H9 (cell line): ENCODE measurements around the gene TASOR2. TPM values are rescaled to one million over a fixed set of nuclear protein-coding genes. Genes with fewer than 3 reads are reported as not detected.

Experiments
- DNase-seq: peaks from one replicate; pipeline ENCODE4 v3.0.0-alpha.2; 2017
- H2AFZ ChIP-seq: one replicate; pipeline ENCODE4 v1.6.1; 2013; ENCODE audit warnings: mild to moderate bottlenecking, low read length, control low read depth, moderate library complexity
- H2AK5ac ChIP-seq: 2 replicates; pipeline ENCODE4 v1.6.1; 2013; ENCODE audit warnings: low read length, control low read depth, mixed read lengths; ENCODE audit not compliant: insufficient read length
- H2BK120ac ChIP-seq: one replicate; pipeline ENCODE4 v1.6.1; 2013; ENCODE audit warnings: low read depth, mild to moderate bottlenecking, low read length, control low read depth, inconsistent platforms; ENCODE audit not compliant: poor library complexity, severe bottlenecking
- H2BK12ac ChIP-seq: 2 replicates; pipeline ENCODE4 v1.6.1; 2013; ENCODE audit warnings: low read length, control low read depth, mixed read lengths, low read depth; ENCODE audit not compliant: insufficient read length
- H2BK15ac ChIP-seq: 2 replicates; pipeline ENCODE4 v1.6.1; 2013; ENCODE audit warnings: low read depth, low read length, control low read depth
- H2BK20ac ChIP-seq: one replicate; pipeline ENCODE4 v1.6.1; 2013; ENCODE audit warnings: low read depth, mild to moderate bottlenecking, low read length, control low read depth, inconsistent platforms; ENCODE audit not compliant: poor library complexity, severe bottlenecking
- H2BK5ac ChIP-seq: 2 replicates; pipeline ENCODE4 v1.6.1; 2013; ENCODE audit warnings: low read length, control low read depth, mixed read lengths; ENCODE audit not compliant: insufficient read length
- H3K14ac ChIP-seq: 2 replicates; pipeline ENCODE4 v1.6.1; 2013; ENCODE audit warnings: low read length, control low read depth; ENCODE audit not compliant: insufficient read depth
- H3K18ac ChIP-seq: 2 replicates; pipeline ENCODE4 v1.6.1; 2013; ENCODE audit warnings: low read depth, mild to moderate bottlenecking, mixed read lengths, low read length, control low read depth; ENCODE audit not compliant: insufficient read length
- H3K23ac ChIP-seq: 2 replicates; pipeline ENCODE4 v1.6.1; 2013; ENCODE audit warnings: low read length, control low read depth, mixed read lengths, low read depth; ENCODE audit not compliant: insufficient read length
- H3K23me2 ChIP-seq: 2 replicates; pipeline ENCODE4 v1.6.1; 2013; ENCODE audit warnings: low read depth, mild to moderate bottlenecking, mixed read lengths, low read length, control low read depth; ENCODE audit not compliant: insufficient read length, poor library complexity, severe bottlenecking
- H3K27ac ChIP-seq: 2 replicates; pipeline ENCODE4 v1.5.1; 2013; ENCODE audit warnings: low read length, control low read depth, mixed read lengths, low read depth; ENCODE audit not compliant: insufficient read length
- H3K27me3 ChIP-seq: 2 replicates; pipeline ENCODE4 v1.6.1; 2013; ENCODE audit warnings: low read length, control low read depth, inconsistent platforms; ENCODE audit not compliant: insufficient read depth
- H3K4ac ChIP-seq: 2 replicates; pipeline ENCODE4 v1.6.1; 2013; ENCODE audit warnings: low read depth, mild to moderate bottlenecking, control low read depth, inconsistent platforms, low read length, moderate library complexity
- H3K4me1 ChIP-seq: 2 replicates; pipeline ENCODE4 v1.6.1; 2013; ENCODE audit warnings: low read length, control low read depth, inconsistent platforms; ENCODE audit not compliant: insufficient read depth
- H3K4me2 ChIP-seq: 2 replicates; pipeline ENCODE4 v1.6.1; 2013; ENCODE audit warnings: low read length, control low read depth, mixed read lengths; ENCODE audit not compliant: insufficient read length, insufficient read depth
- H3K56ac ChIP-seq: 2 replicates; pipeline ENCODE4 v1.6.1; 2013; ENCODE audit warnings: low read depth, mild to moderate bottlenecking, mixed read lengths, low read length, control low read depth; ENCODE audit not compliant: insufficient read length
- H3K79me1 ChIP-seq: 2 replicates; pipeline ENCODE4 v1.6.1; 2013; ENCODE audit warnings: low read depth, mild to moderate bottlenecking, moderate library complexity, low read length, control low read depth, inconsistent platforms; ENCODE audit not compliant: insufficient read depth, poor library complexity, severe bottlenecking
- H3K79me2 ChIP-seq: 2 replicates; pipeline ENCODE4 v1.6.1; 2013; ENCODE audit warnings: low read length, control low read depth, inconsistent platforms; ENCODE audit not compliant: insufficient read depth
- H3K9ac ChIP-seq: 2 replicates; pipeline ENCODE4 v1.6.1; 2013; ENCODE audit warnings: low read length, control low read depth, mixed read lengths; ENCODE audit not compliant: insufficient read length; ENCODE audit errors: extremely low read depth
- H3K9me3 ChIP-seq: one replicate; pipeline ENCODE4 v1.6.1; 2013; ENCODE audit warnings: low read depth, low read length, inconsistent platforms; ENCODE audit not compliant: control insufficient read depth
- H3T11ph ChIP-seq: one replicate; pipeline ENCODE4 v1.6.1; 2013; ENCODE audit warnings: mild to moderate bottlenecking, low read length, control low read depth, inconsistent platforms
- H4K20me1 ChIP-seq: one replicate; pipeline ENCODE4 v1.6.1; 2013; ENCODE audit not compliant: control insufficient read depth, insufficient read length, insufficient read depth
- H4K5ac ChIP-seq: 2 replicates; pipeline ENCODE4 v1.6.1; 2013; ENCODE audit warnings: low read depth, mild to moderate bottlenecking, mixed read lengths, low read length, control low read depth; ENCODE audit not compliant: insufficient read length
- H4K8ac ChIP-seq: replicated peaks from 2 replicates; pipeline ENCODE4 v1.6.1; 2013; ENCODE audit warnings: low read length, control low read depth, mixed read lengths, low read depth; ENCODE audit not compliant: insufficient read length
- H4K91ac ChIP-seq: 2 replicates; pipeline ENCODE4 v1.6.1; 2013; ENCODE audit warnings: low read depth, mild to moderate bottlenecking, moderate library complexity, mixed read lengths, low read length, control low read depth; ENCODE audit not compliant: insufficient read length
- H3K27ac Mint-ChIP-seq, 3 experiments: 2 replicates in 2 of 3; 3 replicates in 1 of 3; pipeline ENCODE4 v1.8.0; 2020 to 2021; ENCODE audit warnings: mixed read lengths in 3 of 3, mild to moderate bottlenecking in 1 of 3, moderate library complexity in 1 of 3
- H3K27me3 Mint-ChIP-seq: 2 replicates; pipeline ENCODE4 v1.8.0; 2021; ENCODE audit warnings: low read depth, mild to moderate bottlenecking, moderate library complexity, mixed read lengths
- H3K36me3 Mint-ChIP-seq, 3 experiments: 2 replicates in 2 of 3; 3 replicates in 1 of 3; pipeline ENCODE4 v1.8.0; 2020 to 2021; ENCODE audit warnings: low read depth in 3 of 3, mixed read lengths in 3 of 3; ENCODE audit not compliant: insufficient read depth in 1 of 3
- H3K4me1 Mint-ChIP-seq, 2 experiments: 2 replicates each; pipeline ENCODE4 v1.8.0; 2020; ENCODE audit warnings: mixed read lengths in 2 of 2
- H3K4me3 Mint-ChIP-seq, 2 experiments: 2 replicates in 1 of 2; 3 replicates in 1 of 2; pipeline ENCODE4 v1.8.0; 2020 to 2021; ENCODE audit warnings: mild to moderate bottlenecking in 2 of 2, mixed read lengths in 2 of 2, moderate library complexity in 1 of 2
- H3K9me3 Mint-ChIP-seq, 2 experiments: 2 replicates in 1 of 2; 3 replicates in 1 of 2; pipeline ENCODE4 v1.8.0; 2020; ENCODE audit warnings: mild to moderate bottlenecking in 2 of 2, mixed read lengths in 2 of 2, moderate library complexity in 1 of 2
- CTCF ChIP-seq: fragments of 200-600 bp; sonication (generic); conservative IDR thresholded peaks from 3 replicates; pipeline ENCODE4 v1.8.0; 2021; ENCODE audit warnings: antibody characterized with exemption, mild to moderate bottlenecking
- WGBS: extraction: QIAGEN DNeasy Blood & Tissue Kit; methylation state at CpG from one replicate; pipeline ENCODE4 v1.1.7; 2013; ENCODE audit warnings: missing lambda C conversion rate, low lambda C conversion rate, mixed read lengths; ENCODE audit not compliant: insufficient read length; ENCODE audit errors: extremely low coverage; 5-methylcytosine and 5-hydroxymethylcytosine counted together
- total RNA-seq: library from RNA; stranded (reverse); gene quantifications from 2 replicates; pipeline ENCODE4 v1.2.1, GENCODE V29; 2021

TASOR2 gene
- total RNA-seq, 1 experiment from 2014 or later, result 64.5 TPM

GRCh38 chr10:5679037-5679435, 5.6 kb upstream of the TASOR2 start:
- WGBS, result no CpG with 5 or more reads among the region's 3 CpGs
- H3K4me2 ChIP-seq, result no peak overlapping the region
- no peak overlapping the region for H4K5ac ChIP-seq
- no peak overlapping the region for H3T11ph ChIP-seq
- H2BK15ac ChIP-seq, result no peak overlapping the region
- no peak overlapping the region for H2BK20ac ChIP-seq
- no peak overlapping the region for H3K18ac ChIP-seq
- H3K79me2 ChIP-seq, result no peaks in the 10 kb centered on the region
- no peak overlapping the region for H4K91ac ChIP-seq
- no peak overlapping the region for H2BK5ac ChIP-seq
- no peaks in the 10 kb centered on the region for H3K9me3 ChIP-seq
- H3K23ac ChIP-seq, result no peak overlapping the region
- no peak overlapping the region for H2BK120ac ChIP-seq
- H3K4me1 Mint-ChIP-seq, result no peaks in the 10 kb centered on the region
- DNase-seq, result no peak
- H3K27me3 Mint-ChIP-seq, result peaks cover 64% of the 10 kb centered on the region
- H3K4me3 Mint-ChIP-seq, result no peak overlapping the region
- no peak overlapping the region for H2BK12ac ChIP-seq
- H3K79me1 ChIP-seq, result no peaks in the 10 kb centered on the region
- H3K23me2 ChIP-seq, result no peaks in the 10 kb centered on the region
- H2AFZ ChIP-seq, result no peak overlapping the region
- TF ChIP-seq CTCF, result no peak
- no peak overlapping the region for H4K8ac ChIP-seq
- no peaks in the 10 kb centered on the region; the same call in 1 of the 2 replicates for H3K27me3 ChIP-seq
- no peak overlapping the region for H2AK5ac ChIP-seq
- H4K20me1 ChIP-seq, result no peaks in the 10 kb centered on the region
- H3K14ac ChIP-seq, result no peak overlapping the region
- peaks cover 9 to 11% of the 10 kb centered on the region in 2 experiments for H3K9me3 Mint-ChIP-seq
- no peak overlapping the region for H3K27ac Mint-ChIP-seq
- no peaks in the 10 kb centered on the region for H3K4me1 ChIP-seq
- H3K56ac ChIP-seq, result no peak overlapping the region
- no peak overlapping the region for H3K9ac ChIP-seq
- no peak overlapping the region for H3K27ac ChIP-seq
- peaks cover 0 to 4% (median 4%) of the 10 kb centered on the region in 3 experiments; a peak in 4 of 7 replicates for H3K36me3 Mint-ChIP-seq
- H3K4ac ChIP-seq, result no peak overlapping the region
